GM13976 (cell line): ENCODE measurements around the gene SLC29A2.

Experiments used
- DNase-seq: peaks from one replicate; pipeline ENCODE4 v3.0.0; 2012; ENCODE audit warnings: low spot score
- in situ Hi-C: fragments of 300-500 bp; cut with MboI; formaldehyde crosslinking; loops from one replicate; pipeline ENCODE4 v1.12.0; 2022; ENCODE audit warnings: low sequenced_read_pairs, mixed read lengths, inconsistent platforms; ENCODE audit not compliant: unreplicated experiment
- TF ChIP-seq, protein P1 (sequence below): IDR thresholded peaks from 2 replicates; pipeline ENCODE4 v1.5.1; 2012; ENCODE audit warnings: borderline replicate concordance, mild to moderate bottlenecking; ENCODE audit not compliant: insufficient read depth; ENCODE audit errors: extremely low read depth, missing control alignments, control extremely low read depth

The SLC29A2 gene

GRCh38 chr11:66328302-66329144 is 43.0 kb downstream of the SLC29A2 start:
- in situ Hi-C loops, result no loop called here
- peak; percentile 89 for DNase-seq
- TF ChIP-seq, protein P1, sequence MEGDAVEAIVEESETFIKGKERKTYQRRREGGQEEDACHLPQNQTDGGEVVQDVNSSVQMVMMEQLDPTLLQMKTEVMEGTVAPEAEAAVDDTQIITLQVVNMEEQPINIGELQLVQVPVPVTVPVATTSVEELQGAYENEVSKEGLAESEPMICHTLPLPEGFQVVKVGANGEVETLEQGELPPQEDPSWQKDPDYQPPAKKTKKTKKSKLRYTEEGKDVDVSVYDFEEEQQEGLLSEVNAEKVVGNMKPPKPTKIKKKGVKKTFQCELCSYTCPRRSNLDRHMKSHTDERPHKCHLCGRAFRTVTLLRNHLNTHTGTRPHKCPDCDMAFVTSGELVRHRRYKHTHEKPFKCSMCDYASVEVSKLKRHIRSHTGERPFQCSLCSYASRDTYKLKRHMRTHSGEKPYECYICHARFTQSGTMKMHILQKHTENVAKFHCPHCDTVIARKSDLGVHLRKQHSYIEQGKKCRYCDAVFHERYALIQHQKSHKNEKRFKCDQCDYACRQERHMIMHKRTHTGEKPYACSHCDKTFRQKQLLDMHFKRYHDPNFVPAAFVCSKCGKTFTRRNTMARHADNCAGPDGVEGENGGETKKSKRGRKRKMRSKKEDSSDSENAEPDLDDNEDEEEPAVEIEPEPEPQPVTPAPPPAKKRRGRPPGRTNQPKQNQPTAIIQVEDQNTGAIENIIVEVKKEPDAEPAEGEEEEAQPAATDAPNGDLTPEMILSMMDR, result peak; percentile 95

- no peak for DNase-seq
- TF ChIP-seq, protein P1, result no peak
- in situ Hi-C loops, result no loop called here
Observed at GRCh38 chr11:66328031-66328301, 43.6 kb downstream of the SLC29A2 start.

DNA sequence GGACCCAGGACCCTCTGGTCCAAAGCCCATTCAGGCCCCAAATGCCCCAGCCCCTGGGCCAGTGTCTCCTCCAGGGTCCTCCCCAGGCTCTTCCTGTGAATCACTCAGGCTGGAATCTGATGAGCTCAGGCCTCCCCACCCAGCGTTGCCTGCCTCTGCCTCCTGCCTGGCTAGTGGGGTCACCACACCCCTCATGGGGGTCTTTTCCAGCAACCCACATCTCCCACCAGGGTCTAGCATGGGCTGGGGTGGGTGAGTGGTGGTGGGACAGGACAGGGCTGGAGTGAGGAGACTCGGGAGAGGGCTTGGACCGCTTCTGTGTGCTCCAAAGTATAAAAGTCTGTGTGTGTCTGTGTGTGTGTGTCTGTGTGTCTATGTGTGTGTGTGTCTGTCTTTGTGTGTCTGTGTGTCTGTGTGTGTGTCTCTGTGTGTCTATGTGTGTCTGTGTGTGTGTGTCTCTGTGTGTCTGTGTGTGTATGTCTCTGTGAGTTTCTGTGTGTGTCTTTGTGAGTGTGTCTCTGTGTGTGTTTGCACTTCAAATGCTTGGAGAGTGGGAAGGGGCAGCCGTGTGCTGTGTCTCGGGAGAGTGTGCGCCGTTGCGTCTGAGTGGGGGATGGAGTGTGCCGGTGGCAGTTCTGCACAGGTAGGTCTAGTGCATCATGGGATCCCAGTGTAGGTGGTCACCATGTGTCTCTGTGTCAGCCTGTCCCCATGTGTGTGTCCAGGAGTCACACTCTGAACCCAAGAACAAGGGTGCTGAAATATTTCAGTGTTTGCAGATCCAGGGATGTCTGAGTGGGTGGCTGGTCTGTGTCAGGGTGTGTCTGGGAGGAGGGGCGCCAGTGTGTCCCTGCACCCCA is 44.2 kb downstream of the SLC29A2 start:
- DNase-seq, result no peak
- in situ Hi-C loops, result no loop called here
- TF ChIP-seq, protein P1, result no peak

- in situ Hi-C loops, result no loop called here
- TF ChIP-seq, protein P1, result no peak
- DNase-seq, result no peak
Observed at GRCh38 chr11:66326261-66327111, 45.1 kb downstream of the SLC29A2 start.

- TF ChIP-seq, protein P1, result no peak
- in situ Hi-C loops, result no loop called here
- DNase-seq, result no peak
Observed at GRCh38 chr11:66325263-66325671, 46.3 kb downstream of the SLC29A2 start.

GRCh38 chr11:66324664-66325063 is 46.9 kb downstream of the SLC29A2 start:
- DNase-seq, result no peak

More at GRCh38 chr11:66324664-66325063, 46.9 kb downstream of the SLC29A2 start:
- TF ChIP-seq, protein P1, result no peak
- in situ Hi-C loops, result no loop called here
